ENCODE data around the gene TBX15. TPM values are rescaled to one million over a fixed set of nuclear protein-coding genes. Genes with fewer than 3 reads are reported as not detected.

Gene TBX15
- total RNA-seq, 6 experiments from 2014 or later, result 0.29 to 56.5 (median 16.5) TPM

DNA sequence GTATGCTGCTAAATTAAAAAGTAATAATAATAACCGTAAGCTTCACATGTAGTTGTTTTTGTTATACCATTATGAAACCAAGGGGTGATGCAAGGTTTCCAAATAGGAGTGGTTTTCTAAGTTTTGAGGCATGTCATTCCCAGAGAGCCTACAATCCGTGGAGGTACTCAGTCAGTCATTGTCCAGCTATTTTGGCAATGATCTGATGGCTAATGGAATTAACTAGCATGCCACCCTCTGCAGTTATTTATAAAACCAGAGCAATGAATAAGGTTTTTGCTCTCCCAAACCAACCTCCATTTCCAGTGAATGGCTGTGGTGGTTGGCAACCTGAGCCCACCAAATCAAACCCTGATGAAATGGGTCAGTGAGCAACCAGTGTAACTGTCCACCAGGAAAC, 106.4 kb downstream of the TBX15 start:
- Histone ChIP-seq H3K4me3 (no peak overlapping the region), H3K36me3 (peaks cover 0 to 14% (median 0%) of the 10 kb centered on the region in 4 donors), H3K27ac (no peak overlapping the region), H3K9me3 (no peaks in the 10 kb centered on the region), H3K27me3 (no peaks in the 10 kb centered on the region), H3K4me1 (no peaks in the 10 kb centered on the region)
- TF ChIP-seq POLR2A (IDR thresholded peaks at IDR 0.05), result no peak
- TF ChIP-seq, protein P1, sequence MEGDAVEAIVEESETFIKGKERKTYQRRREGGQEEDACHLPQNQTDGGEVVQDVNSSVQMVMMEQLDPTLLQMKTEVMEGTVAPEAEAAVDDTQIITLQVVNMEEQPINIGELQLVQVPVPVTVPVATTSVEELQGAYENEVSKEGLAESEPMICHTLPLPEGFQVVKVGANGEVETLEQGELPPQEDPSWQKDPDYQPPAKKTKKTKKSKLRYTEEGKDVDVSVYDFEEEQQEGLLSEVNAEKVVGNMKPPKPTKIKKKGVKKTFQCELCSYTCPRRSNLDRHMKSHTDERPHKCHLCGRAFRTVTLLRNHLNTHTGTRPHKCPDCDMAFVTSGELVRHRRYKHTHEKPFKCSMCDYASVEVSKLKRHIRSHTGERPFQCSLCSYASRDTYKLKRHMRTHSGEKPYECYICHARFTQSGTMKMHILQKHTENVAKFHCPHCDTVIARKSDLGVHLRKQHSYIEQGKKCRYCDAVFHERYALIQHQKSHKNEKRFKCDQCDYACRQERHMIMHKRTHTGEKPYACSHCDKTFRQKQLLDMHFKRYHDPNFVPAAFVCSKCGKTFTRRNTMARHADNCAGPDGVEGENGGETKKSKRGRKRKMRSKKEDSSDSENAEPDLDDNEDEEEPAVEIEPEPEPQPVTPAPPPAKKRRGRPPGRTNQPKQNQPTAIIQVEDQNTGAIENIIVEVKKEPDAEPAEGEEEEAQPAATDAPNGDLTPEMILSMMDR (IDR thresholded peaks at IDR 0.05), result no peak
- DNase-seq, result no peak
- ATAC-seq, result no peak
- WGBS (ENCODE audit: insufficient coverage, low coverage, low lambda C conversion rate, missing lambda C conversion rate), result 73% methylated on average over 2 of the region's 2 CpGs
- intact Hi-C loops (cut with DNase I), result no loop called here

DNA sequence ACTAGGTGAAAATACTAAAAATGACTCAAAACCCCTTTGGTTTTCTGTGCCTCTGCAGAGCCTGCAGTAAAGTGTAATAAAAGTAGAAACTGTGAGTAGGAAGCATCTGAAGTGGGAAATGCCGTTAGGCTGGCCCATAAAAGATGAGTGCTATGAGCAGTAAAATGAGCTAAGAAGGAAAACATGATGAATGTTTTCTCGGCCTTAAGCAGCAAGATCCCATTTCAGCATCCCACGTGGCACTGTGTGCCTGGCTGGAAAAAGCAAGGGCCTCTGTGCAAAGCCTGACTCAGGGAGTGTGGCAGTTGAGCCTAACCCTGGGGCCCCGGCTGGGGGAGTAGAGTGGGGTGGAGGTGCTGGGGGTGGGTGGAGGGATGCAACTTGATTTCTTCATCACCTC, 109.5 kb downstream of the TBX15 start:
- intact Hi-C loops (cut with DNase I), result no loop called here
- ATAC-seq (no peak), DNase-seq (no peak)
- H3K27ac ChIP-seq, result no peak overlapping the region
- H3K9me3 ChIP-seq, result no peaks in the 10 kb centered on the region
- H3K27me3 ChIP-seq, result no peaks in the 10 kb centered on the region
- H3K4me3 ChIP-seq, result no peak overlapping the region
- no peaks in the 10 kb centered on the region for H3K4me1 ChIP-seq
- H3K36me3 ChIP-seq, result peaks cover 0 to 4% (median 0%) of the 10 kb centered on the region in 4 donors
- 60% methylated on average over 2 of the region's 4 CpGs for WGBS (ENCODE audit: insufficient coverage, low coverage, low lambda C conversion rate, missing lambda C conversion rate)
- TF ChIP-seq, protein P1 (IDR thresholded peaks at IDR 0.05), result no peak
- no peak for TF ChIP-seq POLR2A (IDR thresholded peaks at IDR 0.05)

DNA sequence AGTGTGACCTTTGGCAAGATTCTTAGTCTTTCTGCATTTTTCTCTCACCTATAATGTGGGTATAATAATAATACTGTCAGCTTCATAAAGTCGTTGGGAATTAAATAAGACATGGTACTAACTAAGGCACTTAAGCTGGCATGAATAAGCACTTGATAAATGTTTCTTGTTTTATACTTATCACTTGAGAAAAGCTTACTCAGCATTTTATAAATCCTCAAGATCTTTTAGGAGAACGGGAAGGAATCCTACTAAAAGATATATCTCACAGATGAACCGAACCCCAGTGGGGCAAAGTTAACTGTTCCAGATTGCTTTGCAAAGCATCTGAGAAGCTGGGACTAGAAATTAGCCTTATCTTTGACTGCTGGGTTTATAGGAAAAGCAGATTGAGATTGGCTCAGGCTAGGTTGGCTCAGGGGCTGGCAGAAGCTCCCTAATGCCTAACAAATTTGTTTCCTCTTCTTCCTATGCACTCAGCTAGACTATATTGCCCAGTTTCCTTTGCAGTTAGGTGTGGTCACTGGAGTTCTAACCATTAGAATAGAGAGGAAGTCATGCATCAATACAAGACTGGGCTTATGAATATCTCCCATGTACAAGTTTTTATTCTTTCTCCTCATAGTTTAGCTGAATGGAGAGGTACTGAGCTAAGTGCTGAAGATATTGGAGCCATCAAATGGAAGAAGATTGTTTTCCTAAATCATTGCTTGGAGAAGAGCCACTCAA, 110.3 kb downstream of the TBX15 start:
- TF ChIP-seq POLR2A (IDR thresholded peaks at IDR 0.05), result no peak
- TF ChIP-seq, protein P1 (IDR thresholded peaks at IDR 0.05), result no peak
- DNase-seq, result no peak
- intact Hi-C loops (cut with DNase I), result no loop called here

DNA sequence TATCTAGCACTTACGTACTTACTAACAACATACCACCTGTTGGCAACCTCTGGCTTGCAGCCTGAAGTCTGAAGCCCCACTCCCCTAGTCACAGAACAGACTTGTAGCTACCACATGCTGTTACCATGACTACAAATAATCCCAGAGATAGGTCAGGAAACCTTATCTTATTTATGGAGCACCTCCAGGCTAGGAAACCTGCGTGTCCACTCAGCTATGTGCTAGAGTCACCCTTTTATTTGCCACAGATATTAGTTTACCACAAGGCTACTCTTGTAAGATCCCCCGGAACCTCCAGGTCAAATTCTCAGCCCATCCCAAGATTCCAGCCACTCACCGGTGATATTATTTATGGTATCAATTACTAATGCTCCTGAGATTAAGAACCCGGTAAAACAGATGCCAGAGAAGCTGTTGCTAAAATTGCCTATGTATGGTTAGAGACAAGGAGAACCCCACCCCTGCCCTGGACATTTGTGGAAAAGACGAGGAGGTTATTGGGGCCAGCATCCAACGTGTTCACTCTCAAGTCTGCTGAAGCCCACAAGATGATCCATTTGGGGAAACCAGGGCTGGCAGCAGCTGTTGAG, 116.5 kb downstream of the TBX15 start:
- no peak overlapping the region for H3K4me3 ChIP-seq
- no peak for DNase-seq
- H3K27me3 ChIP-seq, result no peaks in the 10 kb centered on the region
- H3K4me1 ChIP-seq, result no peaks in the 10 kb centered on the region
- no peak for ATAC-seq
- no peak for TF ChIP-seq POLR2A (IDR thresholded peaks at IDR 0.05)
- TF ChIP-seq, protein P1 (IDR thresholded peaks at IDR 0.05), result no peak
- WGBS (ENCODE audit: insufficient coverage, low coverage, low lambda C conversion rate, missing lambda C conversion rate), result 79% methylated on average over 7 of the region's 7 CpGs
- no peaks in the 10 kb centered on the region for H3K9me3 ChIP-seq
- intact Hi-C loops (cut with DNase I), result no loop called here
- H3K36me3 ChIP-seq, result no peaks in the 10 kb centered on the region
- H3K27ac ChIP-seq, result no peak overlapping the region

More for the DNA sequence above, 110.3 kb downstream of the TBX15 start:
- H3K36me3 ChIP-seq, result no peaks in the 10 kb centered on the region
- peak in 1 of 4 donors; percentile 11 for ATAC-seq
- no peaks in the 10 kb centered on the region for H3K27me3 ChIP-seq
- no peaks in the 10 kb centered on the region for H3K9me3 ChIP-seq
- no peak overlapping the region for H3K4me3 ChIP-seq
- WGBS (ENCODE audit: insufficient coverage, low coverage, low lambda C conversion rate, missing lambda C conversion rate), result 54% methylated on average over 3 of the region's 3 CpGs
- H3K27ac ChIP-seq, result no peak overlapping the region
- H3K4me1 ChIP-seq, result no peaks in the 10 kb centered on the region
